CD4-positive, alpha-beta memory T cell (primary cell): Measurements from ENCODE around the gene NPPA. TPM values are rescaled to one million over a fixed set of nuclear protein-coding genes. Genes with fewer than 3 reads are reported as not detected.

Experiments used
- polyA plus RNA-seq, 2 donors: library from polyadenylated mRNA; unstranded; fragments of 300-500 nt; fragmentation: Illumina TruSeq; gene quantifications; one replicate each; pipeline ENCODE4 v1.2.3, GENCODE V29; 2021
- total RNA-seq, 2 experiments: library from RNA; stranded (reverse); gene quantifications; one replicate each; pipeline ENCODE4 v1.2.3, GENCODE V29; 2021

The NPPA gene
- total and polyA plus RNA-seq, 4 experiments from 2014 or later, result not detected

Other genes starting within 250 kb of the NPPA start
- 1 to 10 TPM; 4.4 to 5.1 TPM for gene FBXO2, start 193.4 kb downstream of the NPPA start, total RNA-seq
- 1 to 10 TPM; 4.1 to 7.5 TPM for gene FBXO2, start 193.4 kb downstream of the NPPA start, polyA plus RNA-seq
- 10 to 100 TPM; 56.7 to 56.9 TPM for gene FBXO44, start 192.9 kb downstream of the NPPA start, total RNA-seq
- 10 to 100 TPM in 1 of 2 donors, 1 to 10 TPM in 1; 10.0 to 11.0 TPM for gene FBXO44, start 192.9 kb downstream of the NPPA start, polyA plus RNA-seq
- gene FBXO6, start 183.6 kb downstream of the NPPA start, total RNA-seq, result 1 to 10 TPM; 3.2 to 4.3 TPM
- 10 to 100 TPM in 1 of 2 donors, 1 to 10 TPM in 1; 9.0 to 12.1 TPM for gene FBXO6, start 183.6 kb downstream of the NPPA start, polyA plus RNA-seq
- 10 to 100 TPM; 20.7 to 22.7 TPM for gene MAD2L2, start 166.6 kb downstream of the NPPA start, total RNA-seq
- 10 to 100 TPM; 51.5 to 55.1 TPM for gene MAD2L2, start 166.6 kb downstream of the NPPA start, polyA plus RNA-seq
- gene DRAXIN, start 156.1 kb downstream of the NPPA start, total RNA-seq, result under 1 TPM; 0.17 to 0.23 TPM
- gene DRAXIN, start 156.1 kb downstream of the NPPA start, polyA plus RNA-seq, result under 1 TPM in 1 of 2 donors, not detected in 1; 0.07 TPM
- gene AGTRAP, start 111.6 kb downstream of the NPPA start, total RNA-seq, result 10 to 100 TPM; 19.0 to 21.7 TPM
- 10 to 100 TPM; 53.4 to 76.9 TPM for gene AGTRAP, start 111.6 kb downstream of the NPPA start, polyA plus RNA-seq
- gene C1orf167, start 85.6 kb downstream of the NPPA start, total RNA-seq, result not detected
- gene C1orf167, start 85.6 kb downstream of the NPPA start, polyA plus RNA-seq, result not detected
- gene MTHFR, start 41.8 kb downstream of the NPPA start, total RNA-seq, result 10 to 100 TPM; 52.7 to 54.2 TPM
- 1 to 10 TPM; 2.3 to 6.9 TPM for gene MTHFR, start 41.8 kb downstream of the NPPA start, polyA plus RNA-seq
- gene CLCN6, start 41.6 kb downstream of the NPPA start, total RNA-seq, result 10 to 100 TPM; 20.8 to 20.9 TPM
- gene CLCN6, start 41.6 kb downstream of the NPPA start, polyA plus RNA-seq, result 1 to 10 TPM; 1.4 to 2.6 TPM
- not detected for gene NPPB, start 11.2 kb upstream of the NPPA start, total RNA-seq
- not detected for gene NPPB, start 11.2 kb upstream of the NPPA start, polyA plus RNA-seq
- gene KIAA2013, start 78.6 kb upstream of the NPPA start, total RNA-seq, result 10 to 100 TPM; 34.5 to 34.6 TPM
- 10 to 100 TPM; 28.4 to 52.6 TPM for gene KIAA2013, start 78.6 kb upstream of the NPPA start, polyA plus RNA-seq
- 1 to 10 TPM; 2.9 to 3.6 TPM for gene PLOD1, start 86.9 kb upstream of the NPPA start, total RNA-seq
- 1 to 10 TPM; 2.5 to 2.6 TPM for gene PLOD1, start 86.9 kb upstream of the NPPA start, polyA plus RNA-seq
- 10 to 100 TPM; 44.0 to 53.7 TPM for gene MFN2, start 132.7 kb upstream of the NPPA start, total RNA-seq
- gene MFN2, start 132.7 kb upstream of the NPPA start, polyA plus RNA-seq, result 10 to 100 TPM; 29.0 to 29.5 TPM
- 10 to 100 TPM; 34.7 to 35.6 TPM for gene MIIP, start 171.7 kb upstream of the NPPA start, total RNA-seq
- 10 to 100 TPM; 26.4 to 27.0 TPM for gene MIIP, start 171.7 kb upstream of the NPPA start, polyA plus RNA-seq
- gene TNFRSF8, start 215.5 kb upstream of the NPPA start, total RNA-seq, result not detected
- gene TNFRSF8, start 215.5 kb upstream of the NPPA start, polyA plus RNA-seq, result not detected